Measurements from ENCODE around the gene MLIP. TPM values are rescaled to one million over a fixed set of nuclear protein-coding genes. Genes with fewer than 3 reads are reported as not detected.
A peak's percentile ranks its signal among the peaks of the same experiment; 100 is the strongest.

MLIP gene
- total RNA-seq, 1 experiment from 2014 or later = 0.59 TPM

GRCh38 chr6:54267798-54268197, 156.6 kb downstream of the MLIP start:
- TF ChIP-seq RAD21 (IDR thresholded peaks at IDR 0.05; ENCODE audit: low read depth) (peak; percentile 60), CTCF (IDR thresholded peaks at IDR 0.05 in 2 of 3, conservative IDR thresholded peaks at IDR 0.05 in 1 of 3; ENCODE audit: borderline replicate concordance in 1 of 3, insufficient read depth in 1 of 3, low read depth in 2 of 3, low read length in 2 of 3) (peak; percentile 46 to 65 (median 63); a peak in 5 of 6 replicates), ZNF274 (IDR thresholded peaks at IDR 0.05; ENCODE audit: low read depth, low read length) (no peak)
- H2AFZ ChIP-seq (ENCODE audit: low read depth, low read length, poor library complexity, severe bottlenecking) = no peak overlapping the region
- no peaks in the 10 kb centered on the region for H4K20me1 ChIP-seq (ENCODE audit: insufficient read depth)
- DNase-seq (ENCODE audit: low read depth, low spot score) (peak; percentile 54), ATAC-seq (peak; percentile 86)
- H3K4me2 ChIP-seq (ENCODE audit: low read length) = no peak overlapping the region
- no peaks in the 10 kb centered on the region for H3K4me1 ChIP-seq (ENCODE audit: control insufficient read depth in 1 of 2, insufficient read depth in 2 of 2, low read length in 2 of 2)
- H3K9me3 ChIP-seq (ENCODE audit: control insufficient read depth in 1 of 2, insufficient read depth in 1 of 2, low read depth in 1 of 2, low read length in 2 of 2) = no peaks in the 10 kb centered on the region
- no peak overlapping the region for H3K27ac ChIP-seq (ENCODE audit: low read depth, low read length)
- CTCF ChIA-PET = interaction anchor here (1.2 to 2.3 kb wide), 3 partner anchors 23 to 282 kb away, joined by 5 to 16 read pairs (median 8); no protein-coding TSS in a partner anchor
- H3K9me2 ChIP-seq (ENCODE audit: insufficient read depth) = no peaks in the 10 kb centered on the region
- H3K79me2 ChIP-seq (ENCODE audit: insufficient read depth, low read length) = no peaks in the 10 kb centered on the region
- no peak overlapping the region for H3K9ac ChIP-seq (ENCODE audit: low read length)
- intact Hi-C loops (cut with micrococcal nuclease) = loop anchor here (1.0 to 2.0 kb wide), 2 partner anchors 281 to 289 kb away; no protein-coding TSS in a partner anchor
- POLR2A ChIA-PET = interaction anchor here (0.7 kb wide), 1 partner anchor 525 kb away, joined by 3 read pairs; no protein-coding TSS in a partner anchor
- no TSS peak for BruUV-seq (replicated peaks)
- RAD21 ChIA-PET (ENCODE audit: low non-redundant PET in 1 of 2, low total read pairs in 2 of 2, uncharacterized antibody in 2 of 2, unreplicated experiment in 2 of 2) = no interaction called here
- no peak overlapping the region for H3K4me3 ChIP-seq (replicated peaks in 1 of 2; ENCODE audit: low read depth in 1 of 2, low read length in 2 of 2)
- no peaks in the 10 kb centered on the region for H3K36me3 ChIP-seq (ENCODE audit: control insufficient read depth in 1 of 2, insufficient read depth in 2 of 2, low read length in 2 of 2)
- no peaks in the 10 kb centered on the region for H3K27me3 ChIP-seq (ENCODE audit: insufficient read depth, low read length)

- intact Hi-C loops (cut with micrococcal nuclease) = no loop called here
- H4K20me1 ChIP-seq (ENCODE audit: insufficient read depth) = no peaks in the 10 kb centered on the region
- no peak overlapping the region for H3K4me3 ChIP-seq (replicated peaks in 1 of 2; ENCODE audit: low read depth in 1 of 2, low read length in 2 of 2)
- DNase-seq (ENCODE audit: low read depth, low spot score) = no peak
- H3K36me3 ChIP-seq (ENCODE audit: control insufficient read depth in 1 of 2, insufficient read depth in 2 of 2, low read length in 2 of 2) = no peaks in the 10 kb centered on the region
- no peaks in the 10 kb centered on the region for H3K79me2 ChIP-seq (ENCODE audit: insufficient read depth, low read length)
- no peak overlapping the region for H3K9ac ChIP-seq (ENCODE audit: low read length)
- no peak overlapping the region for H2AFZ ChIP-seq (ENCODE audit: low read depth, low read length, poor library complexity, severe bottlenecking)
- H3K4me2 ChIP-seq (ENCODE audit: low read length) = no peak overlapping the region
- no peaks in the 10 kb centered on the region for H3K9me2 ChIP-seq (ENCODE audit: insufficient read depth)
- H3K27ac ChIP-seq (ENCODE audit: low read depth, low read length) = no peak overlapping the region
- ATAC-seq = no peak
- ChIA-PET RAD21 (ENCODE audit: low non-redundant PET in 1 of 2, low total read pairs in 2 of 2, uncharacterized antibody in 2 of 2, unreplicated experiment in 2 of 2) (no interaction called here), POLR2A (no interaction called here), CTCF (no interaction called here)
- H3K4me1 ChIP-seq (ENCODE audit: control insufficient read depth in 1 of 2, insufficient read depth in 2 of 2, low read length in 2 of 2) = no peaks in the 10 kb centered on the region
- no peaks in the 10 kb centered on the region for H3K27me3 ChIP-seq (ENCODE audit: insufficient read depth, low read length)
- no TSS peak for BruUV-seq (replicated peaks)
- no peaks in the 10 kb centered on the region for H3K9me3 ChIP-seq (ENCODE audit: control insufficient read depth in 1 of 2, insufficient read depth in 1 of 2, low read depth in 1 of 2, low read length in 2 of 2)
- TF ChIP-seq SIN3A (IDR thresholded peaks at IDR 0.05; ENCODE audit: low read depth) = no peak
- TF ChIP-seq FOSL1 (IDR thresholded peaks at IDR 0.05; ENCODE audit: low read depth) = no peak
- no peak for TF ChIP-seq ZBTB33 (IDR thresholded peaks at IDR 0.05; ENCODE audit: extremely low read depth, insufficient replicate concordance, low read length)
- no peak for TF ChIP-seq EZH2 (IDR thresholded peaks at IDR 0.05)
- TF ChIP-seq JUND (IDR thresholded peaks at IDR 0.05) = no peak
- no peak for TF ChIP-seq POLR2AphosphoS5 (IDR thresholded peaks at IDR 0.05; ENCODE audit: low read depth, low read length)
- no peak for TF ChIP-seq MAX (IDR thresholded peaks at IDR 0.05)
- no peak for TF ChIP-seq POLR2A (IDR thresholded peaks at IDR 0.05; ENCODE audit: borderline replicate concordance, extremely low read depth, insufficient read depth, insufficient read length)
- no peak for TF ChIP-seq EZH2phosphoT487 (IDR thresholded peaks at IDR 0.05; ENCODE audit: borderline replicate concordance)
- TF ChIP-seq ZNF274 (IDR thresholded peaks at IDR 0.05; ENCODE audit: low read depth, low read length) = no peak
- no peak for TF ChIP-seq ATF3 (IDR thresholded peaks at IDR 0.05)
Measured at GRCh38 chr6:54273214-54273820, 162.1 kb downstream of the MLIP start.

Data from HCT116 (cell line).